Activated CD4-positive, alpha-beta T cell treated with anti-CD3 and anti-CD28 coated beads, Interleukin-2, amount 50 U/mL, for 4 hours (primary cell): ENCODE data around the gene RAB14.
"Not testable (repeated sequence)": the region's sequence is repeated elsewhere in the genome, so short reads cannot be mapped to it uniquely, and the experiment has no call there.

Source experiments
- DNase-seq, 2 experiments: peaks; one replicate each; pipeline ENCODE4 v3.0.0-alpha.2; 2020

Gene RAB14

GRCh38 chr9:121189006-121189405 lies 12.7 kb downstream of the RAB14 start:
- no peak for DNase-seq

DNA sequence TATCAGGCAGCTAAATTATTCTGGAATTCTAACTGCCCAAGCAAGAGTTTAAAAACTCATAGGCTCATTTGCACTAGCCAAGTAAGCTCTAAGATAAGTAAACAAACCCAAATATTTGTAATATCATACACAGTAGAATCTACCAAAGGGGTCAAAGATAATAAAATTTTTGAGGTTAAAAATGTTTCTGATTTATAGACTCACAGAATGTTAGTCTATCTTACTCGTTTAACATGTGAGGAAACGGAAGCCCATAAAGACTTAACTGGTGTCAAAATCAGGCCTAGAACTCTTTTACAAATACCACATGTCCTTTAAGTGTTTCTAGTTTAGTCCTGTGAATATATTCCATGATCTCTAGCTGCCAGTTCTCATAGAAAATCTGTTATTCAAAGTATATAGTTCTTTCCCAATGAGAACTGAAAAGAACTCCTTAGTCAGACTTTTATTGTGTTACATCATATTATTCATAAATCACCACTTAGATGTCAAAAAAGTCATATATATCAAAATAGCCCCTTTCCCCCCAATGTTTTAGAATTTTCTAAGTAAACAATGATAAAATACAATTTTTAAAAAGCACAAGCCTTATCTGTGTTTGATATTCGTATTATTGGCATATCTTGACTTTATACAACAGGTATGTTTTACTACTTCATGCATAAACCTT lies 13.9 kb downstream of the RAB14 start:
- DNase-seq: no peak

GRCh38 chr9:121185774-121186403 lies 15.8 kb downstream of the RAB14 start:
- DNase-seq: no peak

GRCh38 chr9:121185178-121185745 lies 16.4 kb downstream of the RAB14 start:
- DNase-seq: no peak

DNA sequence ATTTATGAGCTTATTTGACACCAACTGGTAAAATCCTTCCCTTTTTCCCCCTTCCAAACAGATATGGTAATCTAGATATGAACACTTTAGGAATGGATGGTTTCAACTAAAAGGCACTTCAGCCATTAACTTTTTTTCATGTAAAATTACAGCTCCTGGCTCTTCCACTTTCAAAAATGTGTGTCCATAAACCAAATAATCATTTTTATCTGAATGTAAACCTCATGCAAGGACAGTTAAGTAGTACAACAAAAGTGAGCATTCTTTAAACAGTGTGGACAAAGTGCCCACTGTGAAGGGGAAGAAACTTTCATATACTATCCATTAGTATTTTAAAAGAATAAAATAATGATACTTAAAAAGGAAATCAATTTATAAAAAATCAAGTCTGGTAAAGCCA lies 17.2 kb downstream of the RAB14 start:
- DNase-seq: no peak

DNA sequence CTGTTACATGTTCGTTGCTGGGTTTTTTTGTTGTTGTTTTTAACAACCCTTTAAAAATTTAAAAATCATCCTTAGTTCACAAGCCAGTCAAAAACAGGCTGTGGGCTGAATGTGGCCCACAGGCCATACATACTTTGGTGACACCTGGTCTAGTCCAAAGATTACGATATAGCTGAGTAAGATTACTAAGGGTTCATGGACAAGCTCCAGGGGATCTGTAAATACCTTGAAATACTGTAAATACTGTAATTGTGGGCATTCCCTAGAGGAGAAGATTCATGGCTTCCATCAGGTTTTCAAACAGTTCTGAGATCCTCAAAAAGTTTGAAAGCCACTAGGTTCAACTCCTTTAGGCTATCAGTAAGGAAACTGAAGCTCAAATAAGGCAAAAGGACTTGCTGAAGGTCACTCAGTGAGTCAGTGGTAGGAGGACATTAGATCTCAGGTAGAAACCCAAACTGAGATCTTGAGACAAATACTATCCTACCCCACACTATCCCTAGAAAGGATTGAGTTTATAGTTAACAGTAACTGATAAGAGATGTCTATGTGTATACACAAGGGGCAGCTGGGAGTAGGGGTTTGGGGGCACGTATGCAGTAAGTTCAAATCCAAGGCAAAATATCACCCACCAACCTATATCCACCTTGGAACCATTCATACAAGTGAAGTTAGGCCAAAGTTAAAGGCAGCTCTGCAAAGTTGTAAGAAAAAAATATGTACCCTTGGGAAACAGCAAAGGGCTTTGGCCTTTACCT lies 17.8 kb downstream of the RAB14 start:
- DNase-seq: no peak

GRCh38 chr9:121182989-121183388 lies 18.7 kb downstream of the RAB14 start:
- no peak for DNase-seq

- no peak for DNase-seq
Observed at GRCh38 chr9:121182101-121182836, 19.4 kb downstream of the RAB14 start.

- DNase-seq: no peak
Observed at GRCh38 chr9:121179930-121180681, 21.6 kb downstream of the RAB14 start.

DNA sequence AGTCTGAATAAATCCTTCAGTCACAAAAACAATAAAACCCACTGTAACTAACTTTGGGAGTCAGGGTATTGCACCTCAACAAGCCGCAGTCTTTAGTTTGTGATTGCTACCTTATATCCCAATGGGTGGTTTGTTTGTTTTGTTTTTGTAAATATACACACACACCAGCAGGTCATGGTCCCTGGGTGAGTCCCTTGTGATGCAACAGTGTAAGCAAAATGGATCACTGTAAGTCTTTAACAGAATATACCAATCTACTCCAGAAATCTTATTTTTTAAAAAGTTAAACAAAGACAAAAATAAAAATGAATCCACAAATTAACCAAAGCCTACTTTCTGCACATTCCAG lies 22.3 kb downstream of the RAB14 start:
- not testable (repeated sequence) for DNase-seq

GRCh38 chr9:121178676-121179372 lies 22.8 kb downstream of the RAB14 start:
- DNase-seq: no peak

- DNase-seq: no peak
Observed at GRCh38 chr9:121173501-121173900, 28.2 kb downstream of the RAB14 start.

DNA sequence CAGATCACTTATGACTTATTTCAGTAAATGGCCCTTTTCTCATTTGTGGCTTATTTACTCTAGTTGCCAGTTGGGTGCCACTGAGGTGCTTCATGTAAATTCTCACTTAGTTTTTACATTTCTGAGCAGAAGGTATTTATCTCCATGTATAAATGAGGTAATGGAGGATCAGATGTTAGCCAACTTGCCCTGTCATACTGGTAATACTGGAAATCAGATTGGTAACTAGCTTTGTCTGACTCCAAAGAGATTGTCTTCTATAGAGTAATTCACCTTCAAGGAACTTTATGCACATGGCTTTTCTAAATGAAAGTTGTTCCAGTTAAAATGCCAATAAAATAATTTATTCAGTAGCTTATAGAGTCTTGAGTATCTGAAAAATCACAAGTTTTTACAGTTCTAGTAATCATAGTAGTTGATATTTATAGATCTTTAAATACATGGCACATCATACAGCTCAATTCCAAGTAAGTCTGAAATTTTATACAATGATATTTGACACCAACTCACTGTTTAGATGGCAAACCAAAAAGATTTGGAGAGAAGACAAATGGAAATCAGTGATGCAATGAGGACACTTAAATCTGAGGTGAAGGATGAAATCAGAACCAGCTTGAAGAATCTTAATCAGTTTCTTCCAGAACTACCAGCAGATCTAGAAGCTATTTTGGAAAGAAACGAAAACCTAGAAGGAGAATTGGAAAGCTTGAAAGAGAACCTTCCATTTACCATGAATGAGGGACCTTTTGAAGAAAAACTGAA lies 28.8 kb downstream of the RAB14 start:
- DNase-seq: no peak

DNA sequence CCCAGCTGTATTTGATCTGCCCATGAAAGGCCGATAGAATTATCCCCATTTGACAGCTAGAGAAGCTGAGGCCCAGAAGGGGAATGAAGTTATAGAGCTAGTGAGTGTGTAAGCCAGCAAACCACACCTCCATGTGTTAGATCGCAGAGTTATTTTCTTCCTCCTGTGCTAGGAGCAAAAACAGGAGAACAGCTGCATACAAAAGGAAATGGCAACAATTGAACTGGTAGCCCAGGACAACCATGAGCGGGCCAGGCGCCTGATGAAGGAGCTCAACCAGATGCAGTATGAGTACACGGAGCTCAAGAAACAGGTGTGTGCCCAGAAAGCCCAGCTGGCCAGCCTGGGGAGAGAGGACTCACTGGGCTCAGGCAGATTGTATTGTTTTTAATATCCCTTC lies 30.4 kb downstream of the RAB14 start:
- DNase-seq: no peak

GRCh38 chr9:121169094-121169601 lies 32.5 kb downstream of the RAB14 start:
- no peak for DNase-seq

DNA sequence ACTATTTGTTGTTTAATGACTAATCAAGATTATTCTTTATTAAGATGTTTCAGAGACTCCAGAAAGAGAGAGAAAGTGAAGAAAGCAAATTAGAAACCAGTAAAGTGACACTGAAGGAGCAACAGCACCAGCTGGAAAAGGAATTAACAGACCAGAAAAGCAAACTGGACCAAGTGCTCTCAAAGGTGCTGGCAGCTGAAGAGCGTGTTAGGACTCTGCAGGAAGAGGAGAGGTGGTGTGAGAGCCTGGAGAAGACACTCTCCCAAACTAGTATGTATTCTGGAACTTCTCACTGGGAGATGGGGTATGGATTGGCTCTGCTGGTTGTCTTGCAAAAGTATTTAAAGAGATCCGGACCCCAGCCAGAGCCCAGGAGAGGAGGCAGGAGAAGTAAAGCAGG lies 33.6 kb downstream of the RAB14 start:
- no peak for DNase-seq

DNA sequence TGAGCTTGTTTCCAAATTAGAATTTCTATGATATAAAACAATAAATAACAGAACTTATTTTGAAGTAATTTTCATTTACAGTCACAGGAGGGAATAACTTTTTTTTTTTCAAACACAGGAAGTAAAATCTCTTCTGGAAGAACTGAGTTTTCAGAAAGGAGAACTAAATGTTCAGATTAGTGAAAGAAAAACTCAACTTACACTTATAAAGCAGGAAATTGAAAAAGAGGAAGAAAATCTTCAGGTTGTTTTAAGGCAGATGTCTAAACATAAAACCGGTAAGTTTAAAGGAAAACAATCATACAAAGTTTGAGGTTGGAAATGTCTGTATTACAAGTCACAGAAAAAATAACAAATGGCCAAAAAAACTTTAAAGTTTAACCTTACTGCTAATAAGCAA lies 41.6 kb downstream of the RAB14 start:
- DNase-seq: no peak

DNA sequence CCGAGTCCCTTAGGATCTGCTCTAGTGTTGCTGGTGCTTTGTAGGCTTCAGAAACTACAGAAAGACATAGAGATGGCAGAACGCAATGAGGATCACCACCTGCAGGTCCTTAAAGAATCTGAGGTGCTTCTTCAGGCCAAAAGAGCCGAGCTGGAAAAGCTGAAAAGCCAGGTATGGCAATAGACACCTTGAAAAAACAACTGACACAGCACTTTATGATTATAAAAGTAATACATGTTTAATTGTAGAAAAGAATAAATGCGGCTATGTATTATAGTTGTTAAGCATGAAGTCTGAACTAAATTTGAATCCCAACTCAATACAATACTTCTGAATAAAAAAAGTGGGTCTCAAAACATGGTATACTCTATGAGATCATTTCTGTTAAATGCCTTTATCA lies 43.7 kb downstream of the RAB14 start:
- DNase-seq: no peak

- no peak for DNase-seq
Observed at GRCh38 chr9:121156263-121156731, 45.4 kb downstream of the RAB14 start.

GRCh38 chr9:121154782-121155181 lies 46.9 kb downstream of the RAB14 start:
- no peak for DNase-seq

DNA sequence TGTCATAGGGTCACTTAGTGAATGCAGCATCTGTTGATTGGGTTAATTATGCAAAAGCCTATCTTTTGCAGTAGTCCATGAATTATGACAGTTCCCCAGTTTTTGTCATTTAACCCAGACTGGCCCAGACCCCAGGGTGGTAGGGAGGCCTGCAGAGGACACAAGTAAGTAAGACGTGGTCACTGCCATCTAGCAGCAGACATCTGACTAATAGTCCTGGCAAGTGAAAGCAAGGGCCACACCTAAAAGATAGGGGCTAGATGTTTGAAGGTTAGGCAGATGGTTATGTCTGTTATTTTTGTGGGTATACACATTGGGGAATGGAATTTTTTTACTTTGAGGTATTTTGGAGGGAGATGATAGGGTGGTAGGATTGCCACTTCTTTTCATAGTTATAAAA lies 48.0 kb downstream of the RAB14 start:
- no peak for DNase-seq
